K562 (cell line): Measurements from ENCODE around the gene DPYSL3. TPM values are rescaled to one million over a fixed set of nuclear protein-coding genes. Genes with fewer than 3 reads are reported as not detected.

Source experiments
- EWSR1 ChIP-seq: fragments of 450-650 bp; IDR thresholded peaks from 2 replicates; pipeline ENCODE4 v1.6.1; 2018; ENCODE audit warnings: borderline replicate concordance, mild to moderate bottlenecking, low read depth, moderate library complexity; ENCODE audit not compliant: partially characterized antibody
- GTF2A2 ChIP-seq: IDR thresholded peaks from 2 replicates; pipeline ENCODE4 v1.6.1; 2016; ENCODE audit warnings: mild to moderate bottlenecking, missing genetic modification characterization, missing compliant biosample characterization
- HDAC2 ChIP-seq: fragments of 450-650 bp; IDR thresholded peaks from 2 replicates; pipeline ENCODE4 v1.6.1; 2016; ENCODE audit warnings: mild to moderate bottlenecking
- RHOXF2B ChIP-seq: fragments of 250-450 bp; sonication (Bioruptor Pico); conservative IDR thresholded peaks from 2 replicates; pipeline ENCODE4 v1.5.1; 2021
- SNRNP70 ChIP-seq: fragments of 200-400 bp; formaldehyde crosslinking; optimal IDR thresholded peaks from 2 replicates; pipeline ENCODE3; 2017; ENCODE audit warnings: low read depth, low read length
- ZNF253 ChIP-seq: fragments of 250-450 bp; sonication (Bioruptor Pico); conservative IDR thresholded peaks from 2 replicates; pipeline ENCODE4 v1.6.1; 2021; ENCODE audit warnings: mild to moderate bottlenecking
- polyA plus RNA-seq, 8 experiments: library from polyadenylated mRNA; depleted of rRNA in 4 of 8; stranded (reverse) in 5 of 8; unstranded in 3 of 8; fragments of >200 nt; fragmentation: Nextera tagmentation in 2 of 8; fragmentation: Illumina TruSeq in 1 of 8; extraction: Ambion mirVana in 2 of 8; extraction: Trizol in 1 of 8; gene quantifications; 2 replicates each; pipeline versions ENCODE4 v1.2.1 to v1.2.3, GENCODE V29; 2011 to 2014; ENCODE audit warnings: inconsistent platforms in 1 of 8, missing spikeins in 1 of 8
- total RNA-seq, 7 experiments: library from RNA; depleted of rRNA in 6 of 7; stranded (reverse); fragments of >200 nt in 6 of 7; fragmentation: Illumina TruSeq in 2 of 7; extraction: Trizol in 2 of 7; gene quantifications; 2 replicates each; pipeline versions ENCODE4 v1.2.1 to v1.2.3, GENCODE V29; 2011 to 2021; ENCODE audit warnings: low replicate concordance in 1 of 7
- TF ChIP-seq, protein P1 (sequence below): sonication (generic); formaldehyde crosslinking; IDR thresholded peaks from 2 replicates; pipeline ENCODE4 v1.8.0; 2022; ENCODE audit warnings: mild to moderate bottlenecking, missing genetic modification reagents, borderline replicate concordance
- TF ChIP-seq, protein P2 (sequence below): sonication (generic); formaldehyde crosslinking; IDR thresholded peaks from 2 replicates; pipeline ENCODE4 v1.8.1; 2023; ENCODE audit warnings: mild to moderate bottlenecking, missing genetic modification reagents
- TF ChIP-seq, protein P3 (sequence below): sonication (generic); formaldehyde crosslinking; IDR thresholded peaks from 2 replicates; pipeline ENCODE4 v1.9.0; 2022; ENCODE audit warnings: mild to moderate bottlenecking, missing genetic modification reagents
- TF ChIP-seq, protein P4 (sequence below): IDR thresholded peaks from 2 replicates; pipeline ENCODE4 v1.6.1; 2012; ENCODE audit warnings: low read depth, low read length, improper control_type of control experiment, borderline replicate concordance

DPYSL3 gene
- total and polyA plus RNA-seq, 9 of the 15 experiments (the other 6 are each of a cell fraction or from before 2014, with no cell fraction given): 0.07 to 0.55 TPM; not detected in 7

DNA sequence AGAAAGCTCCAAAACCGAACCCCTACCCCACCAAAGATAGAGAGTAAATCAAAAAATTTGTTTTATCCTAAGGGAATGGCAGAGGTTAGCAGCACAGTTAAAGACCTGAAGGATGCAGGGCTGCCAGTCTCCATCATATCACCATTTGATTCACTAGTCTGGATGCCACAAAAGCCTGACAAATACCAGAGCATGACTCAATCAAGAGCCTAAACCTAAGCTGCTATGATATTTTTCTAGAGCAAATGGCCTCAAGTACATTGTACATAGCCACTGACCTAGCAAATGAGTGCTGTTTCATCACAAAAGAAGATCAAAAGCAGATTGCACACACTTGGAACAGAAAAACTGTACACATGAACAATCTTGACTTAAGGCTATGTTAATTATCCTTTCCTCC, 48.0 kb downstream of the DPYSL3 start (continued):
- TF ChIP-seq ZNF253 (CRISPR knock-in tag) (no peak), HDAC2 (no peak), SNRNP70 (no peak), EWSR1 (no peak), GTF2A2 (tag) (no peak), RHOXF2B (CRISPR knock-in tag) (no peak)
- TF ChIP-seq, protein P1, sequence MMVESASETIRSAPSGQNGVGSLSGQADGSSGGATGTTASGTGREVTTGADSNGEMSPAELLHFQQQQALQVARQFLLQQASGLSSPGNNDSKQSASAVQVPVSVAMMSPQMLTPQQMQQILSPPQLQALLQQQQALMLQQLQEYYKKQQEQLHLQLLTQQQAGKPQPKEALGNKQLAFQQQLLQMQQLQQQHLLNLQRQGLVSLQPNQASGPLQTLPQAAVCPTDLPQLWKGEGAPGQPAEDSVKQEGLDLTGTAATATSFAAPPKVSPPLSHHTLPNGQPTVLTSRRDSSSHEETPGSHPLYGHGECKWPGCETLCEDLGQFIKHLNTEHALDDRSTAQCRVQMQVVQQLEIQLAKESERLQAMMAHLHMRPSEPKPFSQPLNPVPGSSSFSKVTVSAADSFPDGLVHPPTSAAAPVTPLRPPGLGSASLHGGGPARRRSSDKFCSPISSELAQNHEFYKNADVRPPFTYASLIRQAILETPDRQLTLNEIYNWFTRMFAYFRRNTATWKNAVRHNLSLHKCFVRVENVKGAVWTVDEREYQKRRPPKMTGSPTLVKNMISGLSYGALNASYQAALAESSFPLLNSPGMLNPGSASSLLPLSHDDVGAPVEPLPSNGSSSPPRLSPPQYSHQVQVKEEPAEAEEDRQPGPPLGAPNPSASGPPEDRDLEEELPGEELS: no peak
- TF ChIP-seq, protein P2, sequence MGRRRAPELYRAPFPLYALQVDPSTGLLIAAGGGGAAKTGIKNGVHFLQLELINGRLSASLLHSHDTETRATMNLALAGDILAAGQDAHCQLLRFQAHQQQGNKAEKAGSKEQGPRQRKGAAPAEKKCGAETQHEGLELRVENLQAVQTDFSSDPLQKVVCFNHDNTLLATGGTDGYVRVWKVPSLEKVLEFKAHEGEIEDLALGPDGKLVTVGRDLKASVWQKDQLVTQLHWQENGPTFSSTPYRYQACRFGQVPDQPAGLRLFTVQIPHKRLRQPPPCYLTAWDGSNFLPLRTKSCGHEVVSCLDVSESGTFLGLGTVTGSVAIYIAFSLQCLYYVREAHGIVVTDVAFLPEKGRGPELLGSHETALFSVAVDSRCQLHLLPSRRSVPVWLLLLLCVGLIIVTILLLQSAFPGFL: no peak
- TF ChIP-seq, protein P3, sequence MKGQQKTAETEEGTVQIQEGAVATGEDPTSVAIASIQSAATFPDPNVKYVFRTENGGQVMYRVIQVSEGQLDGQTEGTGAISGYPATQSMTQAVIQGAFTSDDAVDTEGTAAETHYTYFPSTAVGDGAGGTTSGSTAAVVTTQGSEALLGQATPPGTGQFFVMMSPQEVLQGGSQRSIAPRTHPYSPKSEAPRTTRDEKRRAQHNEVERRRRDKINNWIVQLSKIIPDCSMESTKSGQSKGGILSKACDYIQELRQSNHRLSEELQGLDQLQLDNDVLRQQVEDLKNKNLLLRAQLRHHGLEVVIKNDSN (CRISPR knock-in tag): no peak
- TF ChIP-seq, protein P4, sequence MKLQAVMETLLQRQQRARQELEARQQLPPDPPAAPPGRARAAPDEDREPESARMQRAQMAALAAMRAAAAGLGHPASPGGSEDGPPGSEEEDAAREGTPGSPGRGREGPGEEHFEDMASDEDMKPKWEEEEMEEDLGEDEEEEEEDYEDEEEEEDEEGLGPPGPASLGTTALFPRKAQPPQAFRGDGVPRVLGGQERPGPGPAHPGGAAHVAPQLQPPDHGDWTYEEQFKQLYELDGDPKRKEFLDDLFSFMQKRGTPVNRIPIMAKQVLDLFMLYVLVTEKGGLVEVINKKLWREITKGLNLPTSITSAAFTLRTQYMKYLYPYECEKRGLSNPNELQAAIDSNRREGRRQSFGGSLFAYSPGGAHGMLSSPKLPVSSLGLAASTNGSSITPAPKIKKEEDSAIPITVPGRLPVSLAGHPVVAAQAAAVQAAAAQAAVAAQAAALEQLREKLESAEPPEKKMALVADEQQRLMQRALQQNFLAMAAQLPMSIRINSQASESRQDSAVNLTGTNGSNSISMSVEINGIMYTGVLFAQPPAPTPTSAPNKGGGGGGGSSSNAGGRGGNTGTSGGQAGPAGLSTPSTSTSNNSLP: no peak
